NCI-H1930 (cell line): Measurements from ENCODE around the gene RAB22A.
"Not testable (repeated sequence)": the region's sequence is repeated elsewhere in the genome, so short reads cannot be mapped to it uniquely, and the experiment has no call there.

Experiments
- DNase-seq, 2 experiments: peaks; one replicate each; lab custom pipeline; 2025; lab: John Stamatoyannopoulos, UW

The RAB22A gene

GRCh38 chr20:58388882-58389323 lies 79.4 kb downstream of the RAB22A start, which contains the start of gene VAPB:
TSS of gene VAPB (plus strand) at chr20:58389229. CDS start at chr20:58389460, 231 bp downstream.
- DNase-seq = peak; percentile 95 to 98

- no peak for DNase-seq
Observed at GRCh38 chr20:58389324-58389967, 79.9 kb downstream of the RAB22A start.

GRCh38 chr20:58389968-58390658 lies 80.6 kb downstream of the RAB22A start:
- DNase-seq = no peak

GRCh38 chr20:58390659-58391035 lies 81.1 kb downstream of the RAB22A start:
- no peak for DNase-seq

- no peak for DNase-seq
Observed at GRCh38 chr20:58392286-58392685, 82.8 kb downstream of the RAB22A start.

GRCh38 chr20:58393299-58393698 lies 83.8 kb downstream of the RAB22A start:
- DNase-seq = no peak

GRCh38 chr20:58394801-58395200 lies 85.3 kb downstream of the RAB22A start:
- no peak for DNase-seq

- no peak for DNase-seq
Observed at GRCh38 chr20:58395604-58396003, 86.1 kb downstream of the RAB22A start.

- DNase-seq = no peak
Observed at GRCh38 chr20:58397429-58397828, 87.9 kb downstream of the RAB22A start.

GRCh38 chr20:58398254-58398653 lies 88.7 kb downstream of the RAB22A start:
- no peak for DNase-seq

GRCh38 chr20:58399926-58400325 lies 90.4 kb downstream of the RAB22A start:
- DNase-seq = no peak

- no peak for DNase-seq
Observed at GRCh38 chr20:58401162-58401561, 91.6 kb downstream of the RAB22A start.

GRCh38 chr20:58402305-58402704 lies 92.8 kb downstream of the RAB22A start:
- DNase-seq = no peak

GRCh38 chr20:58402827-58403226 lies 93.3 kb downstream of the RAB22A start:
- DNase-seq = no peak

- DNase-seq = no peak
Observed at GRCh38 chr20:58403272-58403671, 93.8 kb downstream of the RAB22A start.

GRCh38 chr20:58405504-58406291 lies 96.2 kb downstream of the RAB22A start:
- no peak for DNase-seq

- DNase-seq = no peak
Observed at GRCh38 chr20:58406422-58407001, 97.0 kb downstream of the RAB22A start.

GRCh38 chr20:58407201-58407873 lies 97.8 kb downstream of the RAB22A start:
- DNase-seq = no peak

- DNase-seq = no peak
Observed at GRCh38 chr20:58407966-58408557, 98.5 kb downstream of the RAB22A start.

- DNase-seq = no peak
Observed at GRCh38 chr20:58408603-58409246, 99.2 kb downstream of the RAB22A start.

- DNase-seq = not testable (repeated sequence)
Observed at GRCh38 chr20:58414216-58414615, 104.7 kb downstream of the RAB22A start.
